MCF 10A (cell line): ENCODE data around the gene KCNQ5. TPM values are rescaled to one million over a fixed set of nuclear protein-coding genes. Genes with fewer than 3 reads are reported as not detected.

Experiments used
- BruUV-seq: library from RNA; stranded (reverse); fragments of 400-500 nt; replicated peaks from 2 replicates; lab custom pipeline; 2021; lab: Mats Ljungman, UMichigan
- CTCF ChIA-PET: fragments of 300-600 bp; sonication (Branson Sonifier 250); formaldehyde crosslinking; extraction: SDS; loops from one replicate; lab custom pipeline; 2021; ENCODE audit warnings: antibody characterized with exemption, inconsistent platforms; lab: Yijun Ruan, JAX
- POLR2A ChIA-PET: fragments of 300-600, 350-650 bp; sonication (Branson Sonifier 250); formaldehyde crosslinking; extraction: SDS; loops from one replicate; lab custom pipeline; 2020; ENCODE audit warnings: antibody characterized with exemption, inconsistent platforms; lab: Yijun Ruan, JAX
- DNase-seq: peaks from one replicate; pipeline ENCODE4 v3.0.0-alpha.2; 2018; ENCODE audit not compliant: unreplicated experiment
- H3K27ac Mint-ChIP-seq: one replicate; pipeline ENCODE4 v1.8.0; 2022; ENCODE audit warnings: mild to moderate bottlenecking, low read depth, mixed read lengths; ENCODE audit not compliant: unreplicated experiment
- H3K27me3 Mint-ChIP-seq: one replicate; pipeline ENCODE4 v1.8.0; 2022; ENCODE audit warnings: mixed read lengths; ENCODE audit not compliant: insufficient read depth, unreplicated experiment
- H3K36me3 Mint-ChIP-seq: one replicate; pipeline ENCODE4 v1.8.0; 2022; ENCODE audit warnings: mild to moderate bottlenecking, moderate library complexity, mixed read lengths; ENCODE audit not compliant: insufficient read depth, unreplicated experiment
- H3K4me1 Mint-ChIP-seq: one replicate; pipeline ENCODE4 v1.8.0; 2022; ENCODE audit warnings: mixed read lengths; ENCODE audit not compliant: insufficient read depth, unreplicated experiment
- H3K4me3 Mint-ChIP-seq: one replicate; pipeline ENCODE4 v1.8.0; 2022; ENCODE audit warnings: mild to moderate bottlenecking, moderate library complexity, mixed read lengths; ENCODE audit not compliant: unreplicated experiment
- H3K9me3 Mint-ChIP-seq: one replicate; pipeline ENCODE4 v1.8.0; 2022; ENCODE audit warnings: mixed read lengths; ENCODE audit not compliant: unreplicated experiment
- intact Hi-C: fragments of 100-400 bp; cut with micrococcal nuclease; formaldehyde crosslinking; loops from 2 replicates; pipeline ENCODE4 v1.14.1; 2022
- total RNA-seq: library from RNA; stranded (reverse); gene quantifications from 2 replicates; pipeline ENCODE4 v1.2.3, GENCODE V29; 2022
- TF ChIP-seq, protein P1 (sequence below): fragments of 200-600 bp; IDR thresholded peaks from one replicate; pipeline ENCODE4 v1.8.0; 2022; ENCODE audit warnings: antibody characterized with exemption, mild to moderate bottlenecking; ENCODE audit not compliant: unreplicated experiment

The KCNQ5 gene
- total RNA-seq, 1 experiment from 2014 or later, result 10.3 TPM

DNA sequence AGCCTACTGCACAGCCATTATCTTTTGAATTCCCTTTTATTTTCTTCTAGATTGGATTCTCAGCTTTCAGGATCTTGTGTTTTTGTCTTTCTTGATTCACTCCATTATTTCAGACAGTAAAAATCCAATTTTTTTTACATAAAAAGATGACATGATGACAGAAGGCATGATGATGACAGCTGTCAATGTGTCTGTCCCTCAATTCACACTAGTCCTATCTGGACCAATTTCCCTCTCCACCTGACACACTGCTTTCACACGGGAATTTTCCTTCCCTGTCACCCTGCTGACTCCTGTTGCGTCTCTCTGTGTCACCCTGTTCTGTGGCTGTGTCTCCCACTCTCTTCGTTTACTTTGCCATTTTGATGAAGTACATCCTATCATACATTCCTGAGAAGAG is 529.9 kb downstream of the KCNQ5 start:
- H3K27ac Mint-ChIP-seq, result no peak overlapping the region
- TF ChIP-seq, protein P1, sequence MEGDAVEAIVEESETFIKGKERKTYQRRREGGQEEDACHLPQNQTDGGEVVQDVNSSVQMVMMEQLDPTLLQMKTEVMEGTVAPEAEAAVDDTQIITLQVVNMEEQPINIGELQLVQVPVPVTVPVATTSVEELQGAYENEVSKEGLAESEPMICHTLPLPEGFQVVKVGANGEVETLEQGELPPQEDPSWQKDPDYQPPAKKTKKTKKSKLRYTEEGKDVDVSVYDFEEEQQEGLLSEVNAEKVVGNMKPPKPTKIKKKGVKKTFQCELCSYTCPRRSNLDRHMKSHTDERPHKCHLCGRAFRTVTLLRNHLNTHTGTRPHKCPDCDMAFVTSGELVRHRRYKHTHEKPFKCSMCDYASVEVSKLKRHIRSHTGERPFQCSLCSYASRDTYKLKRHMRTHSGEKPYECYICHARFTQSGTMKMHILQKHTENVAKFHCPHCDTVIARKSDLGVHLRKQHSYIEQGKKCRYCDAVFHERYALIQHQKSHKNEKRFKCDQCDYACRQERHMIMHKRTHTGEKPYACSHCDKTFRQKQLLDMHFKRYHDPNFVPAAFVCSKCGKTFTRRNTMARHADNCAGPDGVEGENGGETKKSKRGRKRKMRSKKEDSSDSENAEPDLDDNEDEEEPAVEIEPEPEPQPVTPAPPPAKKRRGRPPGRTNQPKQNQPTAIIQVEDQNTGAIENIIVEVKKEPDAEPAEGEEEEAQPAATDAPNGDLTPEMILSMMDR, result no peak
- BruUV-seq, result no TSS peak
- H3K27me3 Mint-ChIP-seq, result no peaks in the 10 kb centered on the region
- POLR2A ChIA-PET, result interaction anchor here (0.6 kb wide), 1 partner anchor 25 kb away, joined by 4 read pairs; no protein-coding TSS in a partner anchor
- no peak for DNase-seq
- no peaks in the 10 kb centered on the region for H3K4me1 Mint-ChIP-seq
- no peaks in the 10 kb centered on the region for H3K9me3 Mint-ChIP-seq
- no peak overlapping the region for H3K4me3 Mint-ChIP-seq
- CTCF ChIA-PET, result interaction anchor here (0.7 to 1.3 kb wide), 4 partner anchors 9 to 175 kb away, joined by 3 to 6 read pairs (median 4); no protein-coding TSS in a partner anchor
- no peaks in the 10 kb centered on the region for H3K36me3 Mint-ChIP-seq
- intact Hi-C loops, result no loop called here

DNA sequence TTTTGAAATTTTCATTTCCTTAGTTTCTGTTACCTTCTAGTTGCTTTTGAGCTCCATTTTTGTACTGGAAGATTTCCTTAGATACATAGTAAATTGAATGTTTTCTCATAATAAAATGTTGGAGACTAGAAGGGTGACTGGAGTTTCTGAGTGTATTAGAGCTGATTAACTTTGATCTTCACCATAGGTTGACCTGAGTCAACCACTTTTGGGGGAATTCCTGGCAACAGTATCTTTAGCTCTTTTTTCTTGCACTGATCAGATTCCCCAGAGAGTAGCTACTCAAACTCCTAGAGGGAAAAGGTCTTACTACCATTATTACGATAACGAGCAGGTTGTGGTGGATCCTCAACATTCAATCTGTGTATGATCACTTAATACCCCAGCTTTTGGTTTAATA is 530.7 kb downstream of the KCNQ5 start:
- no peak overlapping the region for H3K4me3 Mint-ChIP-seq
- DNase-seq, result no peak
- H3K9me3 Mint-ChIP-seq, result no peaks in the 10 kb centered on the region
- no peaks in the 10 kb centered on the region for H3K36me3 Mint-ChIP-seq
- no peaks in the 10 kb centered on the region for H3K4me1 Mint-ChIP-seq
- TF ChIP-seq, protein P1, result no peak
- H3K27me3 Mint-ChIP-seq, result no peaks in the 10 kb centered on the region
- POLR2A ChIA-PET, result no interaction called here
- intact Hi-C loops, result no loop called here
- no TSS peak for BruUV-seq
- CTCF ChIA-PET, result interaction anchor here (0.6 to 2.2 kb wide), 6 partner anchors 9 to 1617 kb away, joined by 3 to 6 read pairs (median 4); no protein-coding TSS in a partner anchor
- no peak overlapping the region for H3K27ac Mint-ChIP-seq

DNA sequence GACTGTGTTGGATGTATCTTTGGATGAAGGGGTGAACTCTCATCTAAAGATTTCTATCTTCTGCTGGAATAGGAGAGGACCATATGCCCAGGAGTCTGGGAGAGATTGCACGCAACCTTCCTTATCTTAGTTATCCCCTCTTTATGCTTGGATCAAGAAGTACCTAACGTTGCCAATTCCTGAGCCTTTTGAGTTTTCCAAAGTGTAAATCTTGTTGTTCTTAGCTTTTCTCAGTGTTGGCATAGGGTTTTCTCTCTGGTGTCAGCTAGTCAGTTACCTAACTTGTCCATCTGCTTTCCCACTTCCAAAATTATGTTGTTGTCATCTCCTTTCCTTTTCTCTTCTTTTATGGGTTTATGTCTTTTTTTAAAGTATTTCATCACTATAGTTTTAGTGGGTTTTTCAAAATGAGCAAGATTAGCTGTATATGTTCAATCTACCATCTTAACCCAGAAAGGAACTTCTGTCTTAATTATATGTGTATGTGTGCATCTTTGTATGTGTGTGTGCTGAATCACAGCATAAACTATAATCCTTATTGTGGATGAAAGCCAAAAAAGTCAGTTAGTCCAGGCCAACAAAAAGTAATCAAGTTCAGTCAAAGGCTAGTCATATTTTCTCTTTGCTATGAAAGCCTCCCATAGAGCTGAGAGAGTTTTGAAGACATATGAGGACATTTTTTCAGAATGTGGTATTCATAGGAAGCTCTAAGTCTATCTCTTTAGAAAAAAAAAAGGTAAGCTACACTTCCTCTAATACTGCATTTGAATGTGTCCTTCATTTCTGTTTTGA is 531.3 kb downstream of the KCNQ5 start:
- intact Hi-C loops, result no loop called here
- TF ChIP-seq, protein P1, result no peak
- no peaks in the 10 kb centered on the region for H3K9me3 Mint-ChIP-seq
- H3K4me3 Mint-ChIP-seq, result no peak overlapping the region
- CTCF ChIA-PET, result interaction anchor here (0.8 to 2.2 kb wide), 5 partner anchors 10 to 573 kb away, joined by 3 to 6 read pairs (median 4); no protein-coding TSS in a partner anchor
- no peaks in the 10 kb centered on the region for H3K4me1 Mint-ChIP-seq
- no peaks in the 10 kb centered on the region for H3K36me3 Mint-ChIP-seq
- H3K27me3 Mint-ChIP-seq, result no peaks in the 10 kb centered on the region
- no peak for DNase-seq
- no TSS peak for BruUV-seq
- POLR2A ChIA-PET, result no interaction called here
- no peak overlapping the region for H3K27ac Mint-ChIP-seq
